H1 (cell line): Measurements from ENCODE around the gene CXCL14. TPM values are rescaled to one million over a fixed set of nuclear protein-coding genes. Genes with fewer than 3 reads are reported as not detected.

Source experiments
- CTCF ChIA-PET: fragments of 300-600 bp; sonication (Branson Sonifier 250); formaldehyde crosslinking; loops from one replicate; lab custom pipeline; 2021; ENCODE audit not compliant: partially characterized antibody; lab: Charles Lee
- POLR2A ChIA-PET: fragments of 300-600 bp; sonication (Branson Sonifier 250); formaldehyde crosslinking; loops from one replicate; lab custom pipeline; 2021; ENCODE audit warnings: inconsistent platforms; ENCODE audit not compliant: partially characterized antibody; lab: Charles Lee
- DNase-seq, 2 experiments: peaks; one replicate each; pipeline versions ENCODE4 v3.0.0 to v3.0.0-alpha.2; 2010 to 2022; ENCODE audit warnings: low spot score in 2 of 2, low read depth in 1 of 2, mixed read lengths in 1 of 2
- FAIRE-seq: peaks from 2 replicates; lab custom pipeline; 2011; peaks lifted over from hg19 to GRCh38; lab: Jason Lieb, UNC
- H2AFZ ChIP-seq: 2 replicates; pipeline ENCODE4 v1.8.1; 2012; ENCODE audit warnings: low read length, inconsistent platforms
- H2AK5ac ChIP-seq: 2 replicates; pipeline ENCODE4 v1.6.1; 2013; ENCODE audit warnings: low read depth, low read length
- H2BK120ac ChIP-seq: replicated peaks from 2 replicates; pipeline ENCODE3; 2013; ENCODE audit warnings: low read depth, low read length, inconsistent platforms
- H2BK12ac ChIP-seq: 2 replicates; pipeline ENCODE4 v1.6.1; 2013; ENCODE audit warnings: low read depth, low read length
- H2BK15ac ChIP-seq: 2 replicates; pipeline ENCODE4 v1.6.1; 2013; ENCODE audit warnings: low read length
- H2BK20ac ChIP-seq: 2 replicates; pipeline ENCODE4 v1.6.1; 2013; ENCODE audit warnings: low read length
- H2BK5ac ChIP-seq: 2 replicates; pipeline ENCODE4 v1.6.1; 2013; ENCODE audit warnings: low read depth, low read length
- H3K14ac ChIP-seq: 2 replicates; pipeline ENCODE4 v1.6.1; 2013; ENCODE audit warnings: inconsistent platforms; ENCODE audit not compliant: insufficient read length
- H3K18ac ChIP-seq: 2 replicates; pipeline ENCODE4 v1.6.1; 2013; ENCODE audit warnings: low read length; ENCODE audit errors: extremely low read depth
- H3K23ac ChIP-seq: 2 replicates; pipeline ENCODE4 v1.6.1; 2013; ENCODE audit warnings: inconsistent platforms; ENCODE audit not compliant: insufficient read length
- H3K23me2 ChIP-seq: 2 replicates; pipeline ENCODE4 v1.6.1; 2013; ENCODE audit warnings: low read depth, low read length
- H3K27ac ChIP-seq: 2 replicates; pipeline ENCODE4 v1.6.1; 2011; ENCODE audit warnings: low read depth, low read length, inconsistent platforms
- H3K27me3 ChIP-seq, 4 experiments: replicated peaks in 1 of 4; 1 replicate in 1 of 4; 2 replicates in 3 of 4; pipeline versions ENCODE4 v1.6.1 to v1.8.1; 2011 to 2013; ENCODE audit warnings: low read length in 3 of 4, mild to moderate bottlenecking in 3 of 4, inconsistent platforms in 2 of 4, mixed read lengths in 2 of 4, moderate library complexity in 1 of 4; ENCODE audit not compliant: control insufficient read depth in 3 of 4, insufficient read depth in 3 of 4; ENCODE audit errors: extremely low read depth in 1 of 4
- H3K36me3 ChIP-seq, 4 experiments: 2 replicates each; pipeline versions ENCODE4 v1.6.1 to v1.8.1; 2011 to 2013; ENCODE audit warnings: mild to moderate bottlenecking in 4 of 4, low read length in 3 of 4, moderate library complexity in 2 of 4, control low read depth in 1 of 4, inconsistent platforms in 1 of 4; ENCODE audit not compliant: insufficient read depth in 4 of 4, control insufficient read depth in 2 of 4
- H3K4ac ChIP-seq: replicated peaks from 2 replicates; pipeline ENCODE3; 2013; ENCODE audit warnings: low read length, low read depth, mixed read lengths, inconsistent platforms; ENCODE audit not compliant: insufficient read length
- H3K4me1 ChIP-seq, 4 experiments: replicated peaks in 1 of 4; 1 replicate in 1 of 4; 2 replicates in 3 of 4; pipeline versions ENCODE4 v1.6.1 to v1.8.1; 2011 to 2013; ENCODE audit warnings: low read length in 3 of 4, inconsistent platforms in 2 of 4, mixed read lengths in 1 of 4; ENCODE audit not compliant: insufficient read depth in 4 of 4, control insufficient read depth in 3 of 4
- H3K4me2 ChIP-seq, 2 experiments: 2 replicates each; pipeline versions ENCODE4 v1.6.1 to v1.8.1; 2011 to 2013; ENCODE audit warnings: low read depth in 2 of 2, low read length in 2 of 2, control low read depth in 1 of 2, inconsistent platforms in 1 of 2, mild to moderate bottlenecking in 1 of 2; ENCODE audit not compliant: insufficient read depth in 1 of 2
- H3K4me3 ChIP-seq, 4 experiments: fragments of 200-600, 300-600 bp in 1 of 4; sonication (generic), shearing (Covaris generic), sonication (Bioruptor Twin) in 1 of 4; 2 replicates each; pipeline versions ENCODE4 v1.5.1 to v1.8.1; 2011 to 2016; ENCODE audit warnings: low read length in 4 of 4, low read depth in 3 of 4, control low read depth in 2 of 4, inconsistent platforms in 2 of 4, mild to moderate bottlenecking in 2 of 4, mixed read lengths in 1 of 4, moderate library complexity in 1 of 4; ENCODE audit not compliant: insufficient read depth in 2 of 4; ENCODE audit errors: extremely low read depth in 1 of 4
- H3K56ac ChIP-seq: replicated peaks from 2 replicates; pipeline ENCODE3; 2013; ENCODE audit warnings: low read depth, mild to moderate bottlenecking, mixed read lengths, low read length, inconsistent platforms; ENCODE audit not compliant: insufficient read length
- H3K79me1 ChIP-seq: 2 replicates; pipeline ENCODE4 v1.6.1; 2013; ENCODE audit warnings: low read depth, low read length, control low read depth
- H3K79me2 ChIP-seq, 2 experiments: 2 replicates each; pipeline versions ENCODE4 v1.6.1 to v1.8.1; 2012 to 2013; ENCODE audit warnings: low read length in 2 of 2, mild to moderate bottlenecking in 2 of 2, inconsistent platforms in 1 of 2; ENCODE audit not compliant: insufficient read depth in 2 of 2, control insufficient read depth in 1 of 2
- H3K9ac ChIP-seq, 4 experiments: replicated peaks in 1 of 4; 1 replicate in 1 of 4; 2 replicates in 3 of 4; pipeline versions ENCODE4 v1.6.1 to v1.8.1; 2011 to 2013; ENCODE audit warnings: low read depth in 3 of 4, low read length in 3 of 4, control low read depth in 2 of 4, mild to moderate bottlenecking in 2 of 4, moderate library complexity in 2 of 4, inconsistent platforms in 1 of 4; ENCODE audit errors: extremely low read depth in 1 of 4
- H3K9me3 ChIP-seq, 2 experiments: 2 replicates each; pipeline versions ENCODE4 v1.6.1 to v1.8.1; 2012 to 2013; ENCODE audit warnings: mild to moderate bottlenecking in 2 of 2, moderate library complexity in 2 of 2, control low read depth in 1 of 2, inconsistent platforms in 1 of 2, low read depth in 1 of 2, low read length in 1 of 2, mixed read lengths in 1 of 2; ENCODE audit not compliant: insufficient read depth in 2 of 2
- H4K20me1 ChIP-seq, 2 experiments: replicated peaks in 1 of 2; 2 replicates each; pipeline versions ENCODE3 to v1.8.1; 2011 to 2013; ENCODE audit warnings: inconsistent platforms in 2 of 2, low read length in 2 of 2, mild to moderate bottlenecking in 1 of 2; ENCODE audit not compliant: insufficient read depth in 2 of 2, control insufficient read depth in 1 of 2
- H4K5ac ChIP-seq: 2 replicates; pipeline ENCODE4 v1.6.1; 2013; ENCODE audit warnings: low read length, low read depth, mixed read lengths, inconsistent platforms; ENCODE audit not compliant: insufficient read length
- H4K8ac ChIP-seq: 2 replicates; pipeline ENCODE4 v1.8.0; 2013; ENCODE audit warnings: mild to moderate bottlenecking, moderate library complexity, low read length, inconsistent platforms; ENCODE audit not compliant: insufficient read depth; ENCODE audit errors: extremely low read depth
- H4K91ac ChIP-seq: replicated peaks from 2 replicates; pipeline ENCODE3; 2013; ENCODE audit warnings: low read length, mixed read lengths, inconsistent platforms; ENCODE audit not compliant: insufficient read length
- ATF3 ChIP-seq: IDR thresholded peaks from 2 replicates; pipeline ENCODE4 v1.6.1; 2011; ENCODE audit warnings: low read depth, mild to moderate bottlenecking, low read length; ENCODE audit not compliant: insufficient read depth
- CHD1 ChIP-seq: IDR thresholded peaks from 2 replicates; pipeline ENCODE4 v1.6.1; 2012; ENCODE audit warnings: low read depth, low read length, improper control_type of control experiment
- EGR1 ChIP-seq: IDR thresholded peaks from 2 replicates; pipeline ENCODE4 v1.6.1; 2011; ENCODE audit warnings: low read depth, low read length, borderline replicate concordance
- FOSL1 ChIP-seq: IDR thresholded peaks from 2 replicates; pipeline ENCODE4 v1.6.1; 2011; ENCODE audit warnings: mild to moderate bottlenecking, low read depth, low read length, moderate library complexity; ENCODE audit not compliant: insufficient read depth
- HDAC2 ChIP-seq, 2 experiments: fragments of 300-600 bp in 1 of 2; sonication (generic) in 1 of 2; IDR thresholded peaks; 2 replicates each; pipeline ENCODE4 v1.6.1; 2011 to 2012; ENCODE audit warnings: low read depth in 2 of 2, low read length in 2 of 2, mild to moderate bottlenecking in 2 of 2, moderate library complexity in 2 of 2, borderline replicate concordance in 1 of 2, inconsistent platforms in 1 of 2
- KDM5A ChIP-seq: fragments of 200-600 bp; IDR thresholded peaks from 2 replicates; pipeline ENCODE4 v1.7.1; 2012; ENCODE audit warnings: mild to moderate bottlenecking, low read length, inconsistent platforms, mixed read lengths
- NRF1 ChIP-seq: IDR thresholded peaks from 2 replicates; pipeline ENCODE4 v1.6.1; 2011; ENCODE audit warnings: mild to moderate bottlenecking, low read depth, low read length, improper control_type of control experiment
- POU5F1 ChIP-seq: IDR thresholded peaks from 2 replicates; pipeline ENCODE4 v1.6.1; 2011; ENCODE audit warnings: low read depth, mild to moderate bottlenecking, low read length, moderate library complexity
- RFX5 ChIP-seq: IDR thresholded peaks from 2 replicates; pipeline ENCODE4 v1.6.1; 2011; ENCODE audit warnings: low read depth, low read length, improper control_type of control experiment, borderline replicate concordance
- SAP30 ChIP-seq: fragments of 300-600 bp; sonication (generic); IDR thresholded peaks from 2 replicates; pipeline ENCODE4 v1.7.1; 2012; ENCODE audit warnings: low read length, moderate library complexity, mild to moderate bottlenecking, inconsistent platforms; ENCODE audit not compliant: insufficient read depth, insufficient replicate concordance
- SIRT6 ChIP-seq: IDR thresholded peaks from one replicate; pipeline ENCODE4 v1.7.1; 2012; ENCODE audit warnings: low read length, inconsistent platforms
- SIX5 ChIP-seq: IDR thresholded peaks from 2 replicates; pipeline ENCODE4 v1.6.1; 2011; ENCODE audit warnings: mild to moderate bottlenecking, low read depth, low read length
- SP1 ChIP-seq: IDR thresholded peaks from 2 replicates; pipeline ENCODE4 v1.6.1; 2011; ENCODE audit warnings: low read depth, low read length
- SP2 ChIP-seq: IDR thresholded peaks from 2 replicates; pipeline ENCODE4 v1.6.1; 2012; ENCODE audit warnings: mild to moderate bottlenecking, low read length, inconsistent platforms
- WGBS, 2 experiments: shearing (Covaris generic) in 1 of 2; methylation state at CpG; one replicate each; pipeline versions ENCODE4 v1.1.6 to v1.1.7; 2013 to 2015; ENCODE audit warnings: low lambda C conversion rate in 2 of 2, mixed read lengths in 2 of 2, inconsistent platforms in 1 of 2, low coverage in 1 of 2, missing lambda C conversion rate in 1 of 2; ENCODE audit not compliant: insufficient replicate concordance in 2 of 2, insufficient coverage in 1 of 2, insufficient read length in 1 of 2; ENCODE audit errors: extremely low coverage in 1 of 2, missing lambda C conversion rate in 1 of 2; 5-methylcytosine and 5-hydroxymethylcytosine counted together
- polyA plus RNA-seq, 7 experiments: library from polyadenylated mRNA; depleted of rRNA in 3 of 7; stranded (reverse) in 5 of 7; unstranded in 2 of 7; fragments of >200 nt in 5 of 7; fragments of 200-250 nt in 2 of 7; gene quantifications; 1 replicate in 5 of 7; 2 replicates in 1 of 7; 4 replicates in 1 of 7; pipeline versions ENCODE4 v1.2.1 to v1.2.3, GENCODE V29; 2011 to 2013; ENCODE audit warnings: missing spikeins in 2 of 7, mixed read lengths in 2 of 7
- total RNA-seq: library from RNA; stranded (reverse); fragmentation: NEBNext Ultra II Directional; extraction: Animal tissue kit (Norgen Biotek cat#: 25700); gene quantifications from 2 replicates; pipeline ENCODE4 v1.2.1, GENCODE V29; 2021

The CXCL14 gene
- total and polyA plus RNA-seq, 2 of the 8 experiments (the other 6 are each of a cell fraction or from before 2014, with no cell fraction given), result 1.5 to 1.8 TPM

- Histone ChIP-seq H3K79me1 (no peaks in the 10 kb centered on the region), H3K4ac (no peak overlapping the region), H2AK5ac (no peak overlapping the region), H3K18ac (no peak overlapping the region), H3K56ac (no peak overlapping the region), H3K27ac (no peak overlapping the region), H2AFZ (no peak overlapping the region), H3K9ac (no peak overlapping the region), H3K79me2 (no peaks in the 10 kb centered on the region), H2BK5ac (no peak overlapping the region), H2BK20ac (no peak overlapping the region), H3K27me3 (peaks cover 0 to 2% (median 0%) of the 10 kb centered on the region in 4 experiments; a peak in 1 of 7 replicates), H3K14ac (no peak overlapping the region), H3K23ac (no peak overlapping the region), H3K9me3 (no peaks in the 10 kb centered on the region), H4K91ac (no peak overlapping the region), H3K23me2 (no peaks in the 10 kb centered on the region), H2BK120ac (no peak overlapping the region), H2BK15ac (no peak overlapping the region), H4K5ac (no peak overlapping the region), H3K36me3 (no peaks in the 10 kb centered on the region), H3K4me3 (no peak overlapping the region), H4K8ac (no peak overlapping the region), H4K20me1 (no peaks in the 10 kb centered on the region), H3K4me2 (no peak overlapping the region), H3K4me1 (no peaks in the 10 kb centered on the region), H2BK12ac (no peak overlapping the region)
- 87% methylated on average over 5 of the region's 5 CpGs; no CpG with 5 or more reads in 1 of the 2 experiments for WGBS, 2 experiments
- ChIA-PET CTCF (interaction anchor here (0.7 to 2.3 kb wide), 2 partner anchors 34 kb away, joined by 3 to 8 read pairs; no protein-coding TSS in a partner anchor), POLR2A (no interaction called here)
- DNase-seq (peak in 1 of 2 experiments; percentile 23), FAIRE-seq (no peak)
- no peak for TF ChIP-seq KDM5A
- no peak for TF ChIP-seq NRF1
- no peak for TF ChIP-seq EGR1
- TF ChIP-seq POU5F1, result no peak
- no peak for TF ChIP-seq SIX5
- no peak for TF ChIP-seq HDAC2 (IDR thresholded peaks at IDR 0.05; ENCODE audit: borderline replicate concordance in 1 of 2, low read depth in 2 of 2, low read length in 2 of 2)
- TF ChIP-seq RFX5, result no peak
- no peak for TF ChIP-seq SP2
- no peak for TF ChIP-seq CHD1
- TF ChIP-seq SAP30, result no peak
- no peak for TF ChIP-seq FOSL1
- no peak for TF ChIP-seq SIRT6
- TF ChIP-seq SP1, result no peak
- no peak for TF ChIP-seq ATF3
These were observed 21.4 kb upstream of the CXCL14 start for GRCh38 chr5:135600152-135600570.
